ENCODE measurements around the gene MUC13. TPM values are rescaled to one million over a fixed set of nuclear protein-coding genes. Genes with fewer than 3 reads are reported as not detected.

MUC13 gene
- total RNA-seq, 1 experiment from 2014 or later, result 0.04 TPM

DNA sequence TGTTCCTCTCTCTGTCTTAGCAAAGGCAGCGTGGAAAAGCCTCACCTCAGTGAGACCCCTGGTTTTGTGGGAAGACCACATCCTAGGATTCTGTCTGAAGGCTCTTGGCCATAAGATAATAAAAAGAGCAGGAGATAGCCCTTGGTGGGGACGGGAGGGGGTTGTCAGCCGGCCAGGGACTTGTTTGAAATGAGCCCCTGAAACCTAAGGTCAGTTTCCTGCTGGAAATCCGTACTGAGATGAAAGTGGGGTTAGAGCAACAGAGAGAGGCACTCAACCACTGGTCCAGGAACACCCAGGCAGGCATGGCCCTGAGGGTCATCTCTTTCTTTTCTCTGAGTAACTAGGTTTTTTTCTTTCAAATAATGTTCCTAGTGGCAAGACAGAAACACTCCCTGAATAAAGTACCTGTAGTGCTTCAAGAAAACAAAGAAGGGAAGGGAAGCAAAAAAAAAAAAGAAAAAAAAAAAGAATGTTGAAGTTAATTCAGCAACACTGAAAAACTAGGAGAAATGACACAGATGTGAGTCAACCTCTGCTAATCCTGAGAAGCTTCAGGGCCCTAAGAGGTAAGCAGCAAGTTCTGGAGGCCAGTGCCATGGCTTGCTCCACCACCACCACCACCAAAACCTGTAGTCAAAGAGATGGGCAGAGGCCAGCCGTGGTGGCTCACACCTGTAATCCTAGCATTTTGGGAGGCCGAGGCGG is 50.6 kb downstream of the MUC13 start:
- TF ChIP-seq EZH2 (IDR thresholded peaks at IDR 0.05; ENCODE audit: low read length, unreplicated experiment) (no peak), EZH2phosphoT487 (IDR thresholded peaks at IDR 0.05; ENCODE audit: borderline replicate concordance, low read length) (no peak)
- TF ChIP-seq, protein P1, sequence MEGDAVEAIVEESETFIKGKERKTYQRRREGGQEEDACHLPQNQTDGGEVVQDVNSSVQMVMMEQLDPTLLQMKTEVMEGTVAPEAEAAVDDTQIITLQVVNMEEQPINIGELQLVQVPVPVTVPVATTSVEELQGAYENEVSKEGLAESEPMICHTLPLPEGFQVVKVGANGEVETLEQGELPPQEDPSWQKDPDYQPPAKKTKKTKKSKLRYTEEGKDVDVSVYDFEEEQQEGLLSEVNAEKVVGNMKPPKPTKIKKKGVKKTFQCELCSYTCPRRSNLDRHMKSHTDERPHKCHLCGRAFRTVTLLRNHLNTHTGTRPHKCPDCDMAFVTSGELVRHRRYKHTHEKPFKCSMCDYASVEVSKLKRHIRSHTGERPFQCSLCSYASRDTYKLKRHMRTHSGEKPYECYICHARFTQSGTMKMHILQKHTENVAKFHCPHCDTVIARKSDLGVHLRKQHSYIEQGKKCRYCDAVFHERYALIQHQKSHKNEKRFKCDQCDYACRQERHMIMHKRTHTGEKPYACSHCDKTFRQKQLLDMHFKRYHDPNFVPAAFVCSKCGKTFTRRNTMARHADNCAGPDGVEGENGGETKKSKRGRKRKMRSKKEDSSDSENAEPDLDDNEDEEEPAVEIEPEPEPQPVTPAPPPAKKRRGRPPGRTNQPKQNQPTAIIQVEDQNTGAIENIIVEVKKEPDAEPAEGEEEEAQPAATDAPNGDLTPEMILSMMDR (conservative IDR thresholded peaks at IDR 0.05; ENCODE audit: low read depth, low read length), result no peak
- ATAC-seq (no peak), DNase-seq (peak; percentile 44)
- no peak overlapping the region for H3K4me3 ChIP-seq (ENCODE audit: low read length)
- H3K27me3 ChIP-seq (ENCODE audit: low read length), result no peaks in the 10 kb centered on the region
- peaks cover 27% of the 10 kb centered on the region for H3K79me2 ChIP-seq (ENCODE audit: low read length)
- intact Hi-C loops (cut with micrococcal nuclease), result no loop called here
- no peak overlapping the region for H3K9ac ChIP-seq (ENCODE audit: low read length)
- H3K9me3 ChIP-seq (ENCODE audit: low read length), result no peaks in the 10 kb centered on the region
- H3K4me2 ChIP-seq (ENCODE audit: low read length), result peak overlapping the region; percentile 17; the same call in 1 of the 2 replicates
- no peak overlapping the region for H3K27ac ChIP-seq (ENCODE audit: low read length)
- CTCF ChIA-PET, result interaction anchor here (0.6 kb wide), 1 partner anchor 96 kb away, joined by 7 read pairs; no protein-coding TSS in a partner anchor
- no peak overlapping the region for H2AFZ ChIP-seq (ENCODE audit: low read length)
- H3K36me3 ChIP-seq (ENCODE audit: low read depth, low read length), result no peaks in the 10 kb centered on the region
- no peaks in the 10 kb centered on the region for H3K9me2 ChIP-seq (replicated peaks; ENCODE audit: low read length)
- POLR2A ChIA-PET (ENCODE audit: unreplicated experiment), result no interaction called here
- no TSS peak for BruUV-seq (replicated peaks)
- H3K4me1 ChIP-seq (ENCODE audit: insufficient read depth, low read length), result peaks cover 54% of the 10 kb centered on the region
- H4K20me1 ChIP-seq (ENCODE audit: low read length), result 0 out of 2 replicates have a peak, but pooled peaks cover 4% of the 10 kb centered on the region
- no peaks in the 10 kb centered on the region for H3F3A ChIP-seq (ENCODE audit: low read length, unreplicated experiment)

- no peak for ATAC-seq
- TF ChIP-seq EZH2phosphoT487 (IDR thresholded peaks at IDR 0.05; ENCODE audit: borderline replicate concordance, low read length) (no peak), EZH2 (IDR thresholded peaks at IDR 0.05; ENCODE audit: low read length, unreplicated experiment) (no peak)
- TF ChIP-seq, protein P1 (conservative IDR thresholded peaks at IDR 0.05; ENCODE audit: low read depth, low read length), result no peak
Observed at GRCh38 chr3:124882816-124883747, 51.5 kb downstream of the MUC13 start.

More at GRCh38 chr3:124882816-124883747, 51.5 kb downstream of the MUC13 start:
- Histone ChIP-seq H3K9ac (ENCODE audit: low read length) (no peak overlapping the region), H3K4me3 (ENCODE audit: low read length) (no peak overlapping the region), H3K79me2 (ENCODE audit: low read length) (peaks cover 27% of the 10 kb centered on the region), H2AFZ (ENCODE audit: low read length) (no peak overlapping the region), H3F3A (ENCODE audit: low read length, unreplicated experiment) (no peaks in the 10 kb centered on the region), H4K20me1 (ENCODE audit: low read length) (0 out of 2 replicates have a peak, but pooled peaks cover 4% of the 10 kb centered on the region), H3K4me1 (ENCODE audit: insufficient read depth, low read length) (peaks cover 58% of the 10 kb centered on the region), H3K27me3 (ENCODE audit: low read length) (no peaks in the 10 kb centered on the region), H3K36me3 (ENCODE audit: low read depth, low read length) (no peaks in the 10 kb centered on the region), H3K27ac (ENCODE audit: low read length) (no peak overlapping the region), H3K4me2 (ENCODE audit: low read length) (peak overlapping the region; percentile 17; the same call in 1 of the 2 replicates), H3K9me3 (ENCODE audit: low read length) (no peaks in the 10 kb centered on the region), H3K9me2 (replicated peaks; ENCODE audit: low read length) (no peaks in the 10 kb centered on the region)
- BruUV-seq (replicated peaks), result no TSS peak
- DNase-seq, result peak; percentile 15
- intact Hi-C loops (cut with micrococcal nuclease), result no loop called here
- POLR2A ChIA-PET (ENCODE audit: unreplicated experiment), result no interaction called here
- CTCF ChIA-PET, result interaction anchor here (0.6 kb wide), 1 partner anchor 96 kb away, joined by 7 read pairs; no protein-coding TSS in a partner anchor

Measured in PC-3 (cell line).